ENCODE data around the gene CDC27.
"Not testable (repeated sequence)": the region's sequence is repeated elsewhere in the genome, so short reads cannot be mapped to it uniquely, and the experiment has no call there.

CDC27 gene

GRCh38 chr17:47188876-47189731 is at the start of gene CDC27:
Gene CDC27, minus strand, starts transcription at chr17:47189295. Its CDS starts 123 bp downstream, at chr17:47189172.
- peak; percentile 99 for DNase-seq

DNA sequence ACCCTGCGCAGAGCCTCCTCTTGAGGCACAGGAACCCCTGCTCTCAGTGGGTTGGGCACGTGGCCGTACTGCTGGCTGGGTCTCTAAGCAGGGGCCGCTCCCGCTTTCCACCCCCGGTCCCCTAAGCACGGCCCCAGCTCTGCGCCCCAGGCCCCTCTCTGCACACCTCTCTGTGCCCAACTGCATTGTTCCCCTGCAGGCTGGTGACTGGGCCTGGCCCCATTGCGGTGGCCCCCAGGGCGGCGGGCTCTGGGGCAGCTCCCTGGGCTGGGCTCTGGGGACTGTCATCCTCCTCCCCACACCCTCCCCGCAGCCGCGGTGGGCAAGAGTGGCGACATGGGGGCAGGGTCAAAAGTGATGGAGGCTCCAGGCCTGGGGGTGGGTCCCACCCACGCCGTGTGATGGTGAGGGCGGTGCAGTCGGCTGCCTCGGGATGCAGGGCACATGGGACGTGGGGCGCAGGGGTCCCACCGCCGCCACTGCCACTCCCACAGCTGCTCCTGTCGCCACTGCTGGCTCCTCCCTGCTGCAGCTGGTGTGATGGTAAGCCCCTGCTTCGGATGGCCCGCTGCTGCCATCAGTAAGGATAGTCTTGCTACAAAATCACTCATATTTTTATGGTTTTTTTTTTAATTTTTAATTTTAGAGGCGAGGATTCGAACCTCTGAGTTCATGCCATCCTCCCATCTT is 49.4 kb upstream of the CDC27 start:
- no peak for DNase-seq

- no peak for DNase-seq
Observed at GRCh38 chr17:47237841-47238240, 48.7 kb upstream of the CDC27 start.

GRCh38 chr17:47235923-47236322 is 46.8 kb upstream of the CDC27 start:
- no peak for DNase-seq

DNA sequence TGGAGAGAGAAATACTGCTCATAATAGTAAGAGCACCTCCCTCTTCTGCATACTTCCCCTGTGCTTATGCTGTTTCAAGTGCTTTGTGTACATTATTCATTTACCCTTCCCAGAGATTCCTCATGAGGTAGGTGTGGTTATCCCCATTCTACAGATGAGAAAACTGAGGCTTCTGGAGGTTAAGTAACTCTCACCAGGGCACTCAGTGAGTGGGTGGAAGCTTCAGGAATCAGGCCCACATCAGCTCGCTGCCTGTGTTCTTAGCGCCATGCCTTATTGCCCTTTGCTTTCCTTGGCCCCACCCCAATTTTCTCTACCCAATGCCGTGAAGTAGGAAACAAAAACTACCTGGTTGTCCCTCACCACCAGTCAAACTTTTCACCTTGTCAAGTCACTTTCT is 46.4 kb upstream of the CDC27 start:
- no peak for DNase-seq

DNA sequence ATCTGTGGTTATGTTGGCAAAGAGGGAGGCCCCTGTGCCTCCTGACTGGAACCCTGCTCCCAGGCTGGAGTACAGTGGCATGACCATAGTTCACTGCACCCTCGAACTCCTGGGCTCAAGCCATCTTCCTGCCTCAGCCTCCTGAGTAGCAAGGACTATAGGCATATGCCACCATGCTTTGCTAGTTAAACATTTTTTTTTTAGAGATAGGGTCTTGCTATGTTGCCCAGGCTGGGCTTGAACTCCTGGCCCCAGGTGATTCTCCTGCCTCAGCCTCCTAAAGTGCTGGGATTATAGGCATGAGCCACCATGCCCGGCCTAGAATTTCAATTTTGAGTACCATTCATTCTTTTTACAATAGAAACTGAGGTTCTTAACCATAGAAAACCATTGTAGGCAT is 43.4 kb upstream of the CDC27 start:
- no peak for DNase-seq

DNA sequence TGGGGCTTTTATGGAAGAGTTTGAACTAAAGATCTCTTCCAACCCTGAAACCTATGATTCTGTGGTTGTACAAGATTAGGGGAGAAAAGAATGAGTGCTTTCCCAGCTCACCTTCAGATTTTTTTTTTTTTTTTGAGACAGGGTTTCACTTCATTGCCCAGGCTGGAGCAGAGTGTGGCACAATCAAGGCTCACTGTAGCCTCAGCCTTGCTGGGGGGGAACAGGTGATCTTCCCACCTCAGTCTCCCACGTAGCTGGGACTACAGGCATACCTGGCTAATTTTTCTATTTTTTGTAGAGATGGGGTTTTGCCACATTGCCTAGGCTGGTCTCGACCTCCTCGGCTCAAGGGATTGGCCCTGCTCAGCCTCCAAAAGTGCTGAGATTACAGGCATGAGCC is 42.8 kb upstream of the CDC27 start:
- no peak for DNase-seq

DNA sequence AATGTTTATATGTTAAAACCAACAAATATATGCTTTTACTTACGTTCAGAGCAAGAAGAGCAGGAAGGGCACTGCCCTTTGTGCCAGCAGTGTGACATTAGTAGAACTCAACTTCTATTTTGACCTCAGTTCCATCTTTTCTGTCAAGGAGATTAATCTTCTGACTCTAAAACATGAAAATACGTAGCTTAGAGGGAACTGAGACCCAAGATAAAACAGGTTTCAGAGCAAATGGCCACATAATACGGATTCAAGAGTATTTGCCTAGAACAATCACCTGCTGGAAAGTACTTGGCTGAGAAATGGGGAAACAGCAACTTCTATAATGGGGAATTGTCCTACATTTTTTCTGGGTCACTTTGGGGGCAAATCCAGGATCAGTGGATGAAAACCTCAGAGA is 42.2 kb upstream of the CDC27 start:
- no peak for DNase-seq

DNA sequence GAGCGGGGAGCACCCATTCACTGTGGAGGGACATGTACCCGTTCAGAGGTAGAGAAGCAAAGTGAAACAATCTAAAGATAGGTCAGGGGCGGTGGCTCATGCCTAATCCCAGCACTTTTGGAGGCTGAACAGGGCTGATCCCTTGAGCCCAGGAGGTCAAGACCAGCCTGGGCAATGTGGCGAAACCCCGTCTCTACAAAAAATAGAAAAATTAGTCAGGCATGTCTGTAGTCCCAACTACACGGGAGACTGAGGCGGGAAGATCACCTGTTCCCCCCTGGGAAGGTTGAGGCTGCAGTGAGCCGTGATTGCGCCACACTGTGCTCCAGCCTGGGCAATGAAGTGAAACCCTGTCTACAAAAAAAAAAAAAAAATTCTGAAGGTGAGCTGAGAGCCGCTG is 41.8 kb upstream of the CDC27 start:
- DNase-seq: no peak

GRCh38 chr17:47229535-47230443 is 40.7 kb upstream of the CDC27 start:
- peak; percentile 62 for DNase-seq

DNA sequence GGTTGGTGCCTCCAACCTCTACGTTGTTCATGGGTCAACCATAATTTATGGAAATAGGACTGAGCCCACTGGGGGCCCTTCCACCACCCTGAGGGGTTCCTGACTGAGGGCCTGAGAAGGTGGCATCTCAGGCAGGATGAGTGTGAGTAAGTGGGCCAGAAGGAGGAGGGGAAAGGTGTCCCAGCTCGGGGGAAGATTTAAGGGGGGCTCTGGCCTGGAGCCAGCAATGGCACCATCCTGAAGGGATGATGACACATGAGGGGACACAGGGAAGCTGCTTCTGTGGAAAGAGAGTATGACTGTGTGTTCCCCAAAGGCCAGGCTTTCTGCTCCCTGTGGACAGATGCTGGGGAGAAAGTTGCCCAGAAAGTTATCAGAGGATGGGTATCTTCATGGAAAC is 38.8 kb upstream of the CDC27 start:
- no peak for DNase-seq

DNA sequence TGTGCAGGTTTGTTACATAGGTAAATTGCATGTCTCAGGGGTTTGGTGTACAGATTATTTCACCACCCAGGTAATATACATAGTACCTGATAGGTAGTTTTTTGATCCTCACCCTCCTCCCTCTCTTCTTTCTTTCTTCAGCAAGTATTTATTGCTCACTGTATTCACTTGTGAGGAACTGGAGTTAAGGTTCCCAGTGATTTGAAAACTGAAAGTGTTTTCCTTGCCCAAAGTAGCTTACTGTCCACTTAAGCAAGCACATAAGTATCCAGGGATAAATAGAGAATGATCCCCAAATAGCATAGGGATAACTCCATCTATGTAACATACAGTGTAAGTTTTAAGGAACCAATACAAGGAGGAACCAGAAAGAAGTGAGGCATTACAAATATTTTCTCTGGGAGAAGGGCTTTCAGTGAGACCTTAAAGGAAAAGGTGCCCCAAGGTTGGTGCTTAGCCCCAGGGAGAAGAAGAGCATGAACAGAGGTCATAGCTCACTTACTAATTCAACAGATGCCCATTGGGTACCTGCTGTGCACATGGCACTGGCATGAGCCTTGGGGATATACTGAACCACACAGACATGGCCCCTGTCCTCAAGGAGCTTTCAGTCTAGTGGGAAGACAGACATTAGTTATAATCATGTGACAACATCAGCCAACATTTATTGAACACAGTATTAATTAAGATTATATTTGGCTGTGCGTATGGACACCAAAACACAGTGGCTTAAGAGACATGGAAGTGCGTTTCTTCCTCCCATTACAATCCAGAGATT is 37.0 kb upstream of the CDC27 start:
- DNase-seq: no peak

- DNase-seq: no peak
Observed at GRCh38 chr17:47225436-47225858, 36.4 kb upstream of the CDC27 start.

DNA sequence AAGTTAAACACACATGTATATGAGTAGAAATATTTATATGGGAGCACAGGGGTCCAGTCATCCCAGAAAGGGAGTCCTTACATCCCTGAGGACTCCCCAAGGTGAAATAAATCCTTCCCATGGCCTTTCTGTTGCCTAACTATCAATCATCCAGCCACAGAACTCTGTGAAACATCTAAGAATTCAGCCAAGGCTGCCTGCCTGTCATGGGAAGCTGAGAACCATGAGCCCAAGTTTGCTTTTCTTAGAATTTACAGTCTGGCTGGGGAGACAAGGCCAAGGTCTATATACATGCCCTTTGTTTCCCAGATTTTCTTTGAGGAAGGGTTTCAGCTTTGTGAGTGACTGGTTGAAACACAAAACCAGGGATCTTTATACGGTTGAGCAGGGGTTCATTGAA is 35.9 kb upstream of the CDC27 start:
- DNase-seq: no peak

DNA sequence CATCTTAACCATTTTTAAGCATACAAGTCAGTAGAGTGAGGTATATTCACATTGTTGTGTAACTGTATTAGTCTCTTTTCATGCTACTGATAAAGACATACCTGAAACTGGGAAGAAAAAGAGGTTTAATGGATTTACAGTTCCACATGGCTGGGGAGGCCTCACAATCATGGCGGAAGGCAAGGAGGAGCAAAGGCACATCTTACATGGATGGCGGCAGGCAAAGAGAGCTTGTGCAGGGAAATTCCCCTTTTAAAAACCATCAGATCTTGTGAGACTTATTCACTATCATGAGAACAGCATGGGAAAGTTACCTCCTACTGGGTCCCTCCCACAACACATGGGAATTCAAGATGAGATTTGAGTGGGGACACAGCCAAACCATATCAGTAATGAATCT is 35.0 kb upstream of the CDC27 start:
- DNase-seq: not testable (repeated sequence)

GRCh38 chr17:47223460-47223859 is 34.4 kb upstream of the CDC27 start:
- no peak for DNase-seq

DNA sequence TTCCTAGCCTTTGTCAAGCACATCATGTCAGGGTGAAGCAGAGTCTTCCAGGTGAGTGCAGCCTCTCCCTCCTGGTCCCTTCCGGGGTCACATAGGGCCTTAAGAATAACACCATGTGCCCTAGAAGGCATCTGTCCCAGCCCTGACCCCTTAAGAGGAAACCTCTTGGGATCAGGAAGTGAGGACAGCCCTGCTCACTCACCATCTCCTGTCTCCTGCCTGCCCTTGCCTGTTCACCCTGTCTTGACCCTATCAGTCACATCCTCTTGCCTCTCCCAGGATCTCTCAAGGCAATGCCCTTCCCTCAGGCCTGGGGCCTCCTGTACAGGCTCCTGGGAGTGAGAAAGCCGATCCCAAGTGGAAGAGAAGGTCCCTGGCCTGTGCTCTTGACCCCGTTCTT is 33.9 kb upstream of the CDC27 start:
- DNase-seq: no peak

- no peak for DNase-seq
Observed at GRCh38 chr17:47222047-47222446, 33.0 kb upstream of the CDC27 start.

DNA sequence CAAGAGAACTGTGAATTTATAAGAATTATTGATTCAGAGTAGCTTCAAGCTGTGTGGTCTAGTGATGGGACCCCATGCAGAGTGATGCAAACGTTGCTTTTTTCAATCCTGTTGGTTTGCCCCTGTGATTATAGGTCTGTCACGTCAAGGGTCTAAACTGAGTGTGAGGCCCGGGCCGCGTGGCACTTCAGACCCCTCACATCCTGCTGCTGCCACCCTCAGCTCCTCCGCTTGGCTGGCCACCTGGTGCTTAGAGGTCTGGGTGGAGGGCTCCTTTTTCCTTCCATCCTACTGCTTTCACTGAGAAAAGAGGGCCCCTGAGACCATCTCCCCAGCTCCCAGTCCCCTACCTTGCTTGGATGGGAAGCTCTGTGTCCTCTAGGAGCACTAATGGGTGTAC is 32.1 kb upstream of the CDC27 start:
- no peak for DNase-seq

DNA sequence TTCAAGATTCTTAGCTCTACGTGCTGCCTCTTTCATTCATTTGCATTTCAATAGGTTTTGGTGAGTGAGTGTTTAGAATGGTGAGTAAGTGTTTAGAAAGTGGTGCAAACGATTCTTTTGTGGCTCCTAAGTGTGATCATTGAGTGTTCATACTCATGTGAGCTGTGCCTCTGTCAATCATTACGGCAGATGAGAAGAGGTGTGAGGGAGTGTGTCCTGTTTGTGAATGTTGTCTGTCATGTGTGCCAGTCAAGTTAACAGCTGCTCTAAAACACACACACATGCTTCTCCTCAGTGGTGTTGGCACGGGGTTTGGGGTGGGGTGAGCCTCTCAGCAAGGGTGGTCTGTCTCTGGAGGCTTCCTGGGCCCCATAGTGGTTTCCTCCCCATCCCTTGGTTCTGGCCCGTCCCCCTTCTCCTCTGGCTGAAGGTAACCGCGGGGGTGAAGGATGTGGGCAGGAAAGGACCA is 31.5 kb upstream of the CDC27 start:
- no peak for DNase-seq

- no peak for DNase-seq
Observed at GRCh38 chr17:47219621-47220475, 30.8 kb upstream of the CDC27 start.

All from activated T-cell treated with anti-CD3 and anti-CD28 coated beads, Interleukin-2, amount 50 U/mL, for 1 hour (primary cell).